GM12872 (cell line): ENCODE data around the gene CDPF1.

ENCODE experiments used
- CTCF ChIP-seq: IDR thresholded peaks from 3 replicates; pipeline ENCODE4 v1.5.1; 2011; ENCODE audit warnings: low read depth, mild to moderate bottlenecking, low read length, moderate library complexity; ENCODE audit not compliant: insufficient read depth

Gene CDPF1

GRCh38 chr22:46288846-46289243 lies 38.8 kb upstream of the CDPF1 start:
- no peak for TF ChIP-seq CTCF

- no peak for TF ChIP-seq CTCF
These were observed 38.0 kb upstream of the CDPF1 start for GRCh38 chr22:46287873-46288751.

GRCh38 chr22:46286941-46287872 lies 37.1 kb upstream of the CDPF1 start:
- no peak for TF ChIP-seq CTCF

GRCh38 chr22:46286006-46286405 lies 35.9 kb upstream of the CDPF1 start:
- TF ChIP-seq CTCF = no peak

DNA sequence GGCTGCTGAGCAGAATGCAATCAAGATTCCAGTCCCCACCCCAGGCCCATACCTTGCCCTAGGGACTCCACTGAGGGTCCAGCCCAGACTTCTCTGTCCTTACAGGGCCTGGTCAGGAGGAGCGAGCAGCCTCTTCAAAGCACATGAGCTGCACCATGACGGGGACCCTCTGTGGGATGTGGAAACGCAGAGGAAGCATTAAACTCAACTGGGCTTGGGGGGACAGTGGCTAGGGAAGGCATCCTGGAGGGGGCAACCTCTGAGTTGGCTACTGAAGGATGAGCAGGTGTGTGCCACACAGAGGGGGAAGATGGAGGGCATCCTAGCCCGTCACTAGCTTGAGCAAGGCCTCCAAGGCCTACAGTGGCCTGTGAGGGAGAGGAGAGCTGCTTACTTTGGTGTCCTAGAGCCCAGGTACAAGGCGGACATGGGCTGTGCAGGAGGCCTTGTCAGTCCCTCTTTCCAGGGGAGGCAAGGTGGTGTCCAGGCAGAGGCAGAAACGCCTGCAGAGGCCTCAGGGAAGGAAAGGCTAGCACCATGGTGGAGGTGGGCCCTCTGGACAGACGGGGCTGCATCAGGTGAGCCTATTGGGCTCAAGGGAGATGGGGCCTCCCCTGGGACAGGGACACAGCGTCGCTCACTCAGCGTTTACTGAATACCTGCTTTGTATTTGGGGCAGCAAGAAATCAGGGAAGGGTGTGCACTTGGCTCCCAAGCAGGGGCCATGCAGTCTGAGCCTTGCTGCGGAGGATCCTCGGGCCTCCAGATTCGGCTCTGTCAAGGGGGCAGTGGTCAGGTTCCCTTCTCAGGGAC lies 32.0 kb upstream of the CDPF1 start:
- no peak for TF ChIP-seq CTCF

- no peak for TF ChIP-seq CTCF
These were observed 31.0 kb upstream of the CDPF1 start for GRCh38 chr22:46280999-46281623.
